ENCODE data around the gene IRF7.

GRCh38 chr11:653837-654236 is 38.1 kb upstream of the IRF7 start:
- TF ChIP-seq EZH2 (optimal IDR thresholded peaks at IDR 0.05; ENCODE audit: low read depth, low read length) (no peak), CTCF (IDR thresholded peaks at IDR 0.05; ENCODE audit: low read length) (no peak), EZH2phosphoT487 (IDR thresholded peaks at IDR 0.05; ENCODE audit: low read length) (no peak)
